Measurements from ENCODE around the gene RAB20. TPM values are rescaled to one million over a fixed set of nuclear protein-coding genes. Genes with fewer than 3 reads are reported as not detected.

The RAB20 gene
- total and polyA plus RNA-seq, 9 of the 15 experiments (the other 6 are each of a cell fraction or from before 2014, with no cell fraction given) = 0.62 to 9.2 (median 5.4) TPM

- POLR2A ChIA-PET = no interaction called here
- no peak overlapping the region for H3K9ac ChIP-seq (ENCODE audit: insufficient read depth in 1 of 2, low read depth in 2 of 2, low read length in 2 of 2)
- no peak for TF ChIP-seq CHAMP1 (IDR thresholded peaks at IDR 0.05)
- no peak for TF ChIP-seq BRF1 (IDR thresholded peaks at IDR 0.05; ENCODE audit: borderline replicate concordance, extremely low read depth, insufficient read length)
- no peak for TF ChIP-seq MYC (IDR thresholded peaks at IDR 0.05; ENCODE audit: low read depth, low read length)
- no peak for TF ChIP-seq MYC (CRISPR knock-in tag; IDR thresholded peaks at IDR 0.05; ENCODE audit: borderline replicate concordance, low read depth)
- no peak for TF ChIP-seq ZNF408 (CRISPR knock-in tag; IDR thresholded peaks at IDR 0.05; ENCODE audit: low read depth)
- no peak for TF ChIP-seq ZNF717 (CRISPR knock-in tag; IDR thresholded peaks at IDR 0.05)
- no peak for TF ChIP-seq NCOA1 (IDR thresholded peaks at IDR 0.05; ENCODE audit: low read depth)
- no peak for TF ChIP-seq ZNF436 (CRISPR knock-in tag; IDR thresholded peaks at IDR 0.05)
- no peak for TF ChIP-seq NELFE (IDR thresholded peaks at IDR 0.05; ENCODE audit: insufficient read depth, insufficient read length)
- TF ChIP-seq CTBP1 (IDR thresholded peaks at IDR 0.05; ENCODE audit: borderline replicate concordance) = no peak
- no peak for TF ChIP-seq ZNF184 (CRISPR knock-in tag; IDR thresholded peaks at IDR 0.05)
Observed at GRCh38 chr13:110521296-110521680, 40.2 kb downstream of the RAB20 start.

More at GRCh38 chr13:110521296-110521680, 40.2 kb downstream of the RAB20 start:
- Histone ChIP-seq H3K79me2 (ENCODE audit: control insufficient read depth, insufficient read depth, low read length) (no peaks in the 10 kb centered on the region), H3K4me3 (no peak overlapping the region), H3K9me1 (ENCODE audit: control insufficient read depth, insufficient read depth, low read length) (no peaks in the 10 kb centered on the region), H3K27me3 (ENCODE audit: control insufficient read depth in 2 of 2, insufficient read depth in 2 of 2, low read length in 2 of 2) (no peaks in the 10 kb centered on the region), H3K4me1 (replicated peaks in 1 of 2; ENCODE audit: control insufficient read depth in 2 of 2, insufficient read depth in 2 of 2, low read length in 2 of 2) (peaks cover 13 to 43% of the 10 kb centered on the region in 2 experiments; a peak in 4 of 5 replicates), H3K4me2 (ENCODE audit: insufficient read depth, low read length) (no peak overlapping the region), H3K36me3 (ENCODE audit: control insufficient read depth, insufficient read depth, low read length) (no peaks in the 10 kb centered on the region), H3K9me3 (replicated peaks; ENCODE audit: control insufficient read depth, insufficient read depth, low read depth, low read length) (no peaks in the 10 kb centered on the region), H3K27ac (ENCODE audit: extremely low read depth, low read depth, low read length) (no peak overlapping the region), H4K20me1 (replicated peaks; ENCODE audit: control insufficient read depth, insufficient read depth, low read length) (no peaks in the 10 kb centered on the region), H2AFZ (ENCODE audit: low read depth, low read length) (no peak overlapping the region)
- ATAC-seq (no peak), DNase-seq (ENCODE audit: extremely low read depth in 1 of 4, low spot score in 3 of 4) (no peak), FAIRE-seq (no peak)
- CTCF ChIA-PET (ENCODE audit: low intra/inter-chr PET ratio) = no interaction called here
- in situ Hi-C loops (cut with MboI) = no loop called here
- WGBS (ENCODE audit: insufficient coverage, low coverage, missing lambda C conversion rate) = 82% methylated on average over 10 of the region's 10 CpGs
- BruUV-seq (replicated peaks) = no TSS peak
- intact Hi-C loops (cut with micrococcal nuclease) = no loop called here
